Suppressor macrophage (primary cell): Measurements from ENCODE around the gene TMEM238.
"Not testable (repeated sequence)": the region's sequence is repeated elsewhere in the genome, so short reads cannot be mapped to it uniquely, and the experiment has no call there.

ENCODE experiments used
- DNase-seq, 4 experiments: peaks; one replicate each; pipeline ENCODE4 v3.0.0-alpha.2; 2020 to 2022

Gene TMEM238

DNA sequence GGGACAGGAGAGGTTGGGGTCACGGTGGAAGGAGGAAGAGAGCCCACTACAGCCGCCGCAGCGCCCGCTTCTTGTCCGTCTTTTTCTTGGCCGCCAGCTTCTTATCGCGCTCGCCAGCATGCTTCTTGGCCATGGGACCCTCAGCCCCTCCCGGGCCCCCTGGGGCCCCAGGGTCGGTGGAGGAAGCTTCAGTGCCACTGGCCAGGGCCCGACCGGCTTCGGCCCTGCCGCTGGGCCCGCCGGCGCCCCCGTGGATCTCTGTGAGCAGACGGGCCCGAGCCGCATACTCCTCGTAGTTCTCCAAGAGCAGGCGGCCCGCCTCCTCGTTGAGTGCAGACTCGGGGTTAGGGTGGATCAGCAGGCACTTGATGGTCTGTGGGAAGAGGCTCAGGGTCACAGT lies 17.3 kb upstream of the TMEM238 start:
- DNase-seq, result not testable (repeated sequence)

GRCh38 chr19:55400281-55401087 lies 16.4 kb upstream of the TMEM238 start:
- DNase-seq, result no peak

DNA sequence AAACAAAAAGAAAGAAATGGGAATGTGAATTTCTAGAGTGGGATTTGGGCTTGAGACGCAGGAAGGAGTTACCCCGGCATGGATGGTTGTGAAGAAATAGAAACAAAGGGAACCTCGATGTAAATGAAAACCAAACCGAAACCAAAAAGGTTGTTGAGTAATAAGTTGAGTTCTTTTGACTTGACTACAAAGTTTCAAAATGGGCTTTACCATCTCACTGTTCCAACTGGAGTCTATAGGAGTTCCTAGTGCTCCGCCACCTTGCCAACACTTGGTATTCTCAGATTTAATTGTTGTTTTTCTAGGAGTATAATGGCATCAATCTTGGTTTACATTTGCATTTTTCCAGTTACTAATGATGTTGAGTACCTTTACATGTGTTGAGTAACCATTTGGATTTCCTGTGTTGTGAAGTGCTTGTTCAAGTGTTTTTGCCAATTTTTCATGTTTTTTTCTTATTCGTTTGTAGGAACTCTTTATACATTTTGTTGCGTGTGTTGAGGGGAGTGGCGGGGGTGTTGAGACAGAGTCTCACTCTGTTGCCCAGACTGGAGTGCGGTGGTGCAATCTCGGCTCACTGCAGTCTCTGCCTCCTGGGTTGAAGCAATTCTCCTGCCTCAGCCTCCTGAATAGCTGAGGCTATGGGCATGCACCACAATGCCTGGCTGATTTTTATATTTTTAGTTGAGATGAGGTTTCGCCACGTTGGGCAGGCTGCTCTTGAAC lies 14.3 kb upstream of the TMEM238 start:
- DNase-seq, result peak in 3 of 4 experiments; percentile 46 to 58 (median 51)

- DNase-seq, result no peak
Observed at GRCh38 chr19:55392820-55393761, 9.0 kb upstream of the TMEM238 start.

DNA sequence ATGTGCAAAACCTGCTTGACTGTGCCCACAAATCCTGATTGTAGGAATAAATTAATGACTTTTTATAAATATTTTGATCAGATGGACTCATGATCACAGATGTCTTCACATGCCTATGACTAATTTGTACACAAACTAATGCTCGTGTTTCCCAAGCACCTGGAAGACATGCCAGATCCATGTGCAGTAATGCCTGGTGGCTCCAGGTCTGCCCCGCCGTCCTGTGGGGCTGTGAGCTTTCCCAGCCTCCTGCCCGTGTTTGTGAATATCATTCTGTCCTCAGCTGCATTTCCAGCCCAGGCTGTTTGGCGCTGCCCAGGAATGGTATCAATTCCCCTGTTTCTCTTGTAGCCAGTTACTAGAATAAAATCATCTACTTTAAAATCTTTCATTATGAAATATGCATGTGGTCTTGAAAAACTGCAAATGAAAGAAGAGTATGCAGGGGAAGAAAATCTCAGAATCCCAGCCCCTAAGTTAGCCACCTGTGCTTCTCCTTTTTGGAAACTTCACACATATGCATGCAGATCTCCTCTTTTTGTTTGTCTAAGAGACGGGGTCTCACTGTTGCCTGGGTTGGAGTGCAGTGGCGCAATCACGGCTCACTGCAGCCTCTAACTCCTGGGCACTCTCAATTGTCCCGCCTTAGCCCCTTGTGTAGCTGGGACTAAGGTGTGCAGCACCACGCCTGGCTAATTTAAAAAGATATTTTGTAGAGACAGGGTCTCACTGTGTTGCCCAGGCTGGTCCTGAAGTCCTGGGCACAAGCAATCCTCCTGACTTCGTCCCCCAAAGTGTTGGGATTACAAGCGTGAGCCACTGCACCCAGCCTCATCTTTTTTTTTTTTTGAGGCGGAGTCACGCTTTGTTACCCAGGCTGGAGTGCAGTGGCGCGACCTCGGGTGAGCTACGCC lies 7.9 kb upstream of the TMEM238 start:
- DNase-seq, result no peak

DNA sequence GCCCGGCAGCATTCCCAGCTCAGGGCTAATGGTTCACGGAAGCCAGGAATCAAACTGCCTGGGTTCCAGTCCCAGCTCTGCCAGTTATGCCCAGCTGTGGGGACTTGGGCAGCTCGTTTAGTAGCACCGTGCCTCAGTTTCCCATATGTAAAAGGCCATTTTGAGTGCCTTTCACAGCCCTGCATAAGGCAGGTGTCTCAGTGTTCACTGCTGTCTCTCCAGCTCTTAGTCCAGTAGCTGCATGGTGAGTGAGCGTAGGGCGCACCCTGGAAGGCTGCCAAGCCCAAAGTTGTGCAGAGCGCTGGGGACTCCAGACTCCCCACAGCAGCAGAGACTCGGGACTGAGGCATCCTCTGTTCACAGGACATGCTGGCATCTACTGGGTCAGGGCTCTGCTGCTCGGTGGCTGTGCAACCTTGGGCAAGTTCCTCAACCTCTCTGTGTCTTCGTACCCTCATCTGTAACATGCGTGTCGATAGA lies 7.1 kb upstream of the TMEM238 start:
- no peak for DNase-seq

GRCh38 chr19:55390461-55390880 lies 6.4 kb upstream of the TMEM238 start:
- DNase-seq, result no peak

DNA sequence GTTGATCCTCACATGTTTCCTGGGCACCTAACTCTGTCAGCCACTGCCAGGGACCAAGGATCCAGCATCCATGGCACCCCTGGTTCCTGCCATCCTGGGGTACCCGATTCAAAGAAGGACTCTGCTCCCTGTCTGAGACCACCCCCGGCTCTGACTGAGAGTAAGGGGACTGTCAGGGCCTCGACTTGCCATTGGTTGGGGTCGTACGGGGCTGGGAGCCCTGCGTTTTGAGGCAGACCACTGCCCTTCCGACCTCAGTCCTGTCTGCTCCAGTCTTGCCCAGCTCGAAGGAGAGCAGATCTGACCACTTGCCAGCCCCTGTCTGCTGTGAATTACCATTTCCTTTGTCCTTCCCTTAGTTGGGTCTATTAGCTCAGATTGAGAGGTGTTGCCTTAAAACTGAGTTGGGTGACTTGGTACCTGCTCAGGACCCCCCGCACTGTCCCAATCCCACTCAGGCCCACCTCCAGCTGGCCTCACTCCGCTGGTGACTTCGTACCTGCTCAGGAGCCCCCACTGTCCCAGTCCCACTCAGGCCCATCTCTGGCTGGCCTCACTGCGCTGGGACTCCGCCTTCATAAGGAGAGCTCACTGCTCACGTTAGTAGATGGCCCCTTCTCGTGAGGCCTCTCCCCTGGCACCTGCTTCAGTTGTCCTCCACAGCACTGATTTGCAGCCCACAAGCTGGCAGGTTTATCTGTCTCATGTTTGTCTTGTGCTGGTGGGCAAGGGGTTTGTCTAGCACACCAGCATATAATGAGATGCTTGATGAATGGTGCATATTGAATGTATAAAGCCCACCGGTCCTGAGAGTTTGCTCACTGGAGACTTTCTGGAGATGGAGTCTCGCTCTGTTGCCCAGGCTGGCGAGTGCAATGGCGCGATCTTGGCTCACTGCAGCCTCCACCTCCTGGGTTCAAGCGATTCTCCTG lies 5.6 kb upstream of the TMEM238 start:
- no peak for DNase-seq

GRCh38 chr19:55387736-55388497 lies 3.8 kb upstream of the TMEM238 start:
- no peak for DNase-seq

- peak in 3 of 4 experiments; percentile 17 to 42 (median 19) for DNase-seq
Observed at GRCh38 chr19:55386493-55386971, 2.4 kb upstream of the TMEM238 start.

- DNase-seq, result peak; percentile 99 to 100 (median 100)
Observed at GRCh38 chr19:55385724-55386492, 1.8 kb upstream of the TMEM238 start, which contains the start of gene RPL28. TSS of gene RPL28 (plus strand) at chr19:55385932. CDS start at chr19:55386358, 426 bp downstream.

DNA sequence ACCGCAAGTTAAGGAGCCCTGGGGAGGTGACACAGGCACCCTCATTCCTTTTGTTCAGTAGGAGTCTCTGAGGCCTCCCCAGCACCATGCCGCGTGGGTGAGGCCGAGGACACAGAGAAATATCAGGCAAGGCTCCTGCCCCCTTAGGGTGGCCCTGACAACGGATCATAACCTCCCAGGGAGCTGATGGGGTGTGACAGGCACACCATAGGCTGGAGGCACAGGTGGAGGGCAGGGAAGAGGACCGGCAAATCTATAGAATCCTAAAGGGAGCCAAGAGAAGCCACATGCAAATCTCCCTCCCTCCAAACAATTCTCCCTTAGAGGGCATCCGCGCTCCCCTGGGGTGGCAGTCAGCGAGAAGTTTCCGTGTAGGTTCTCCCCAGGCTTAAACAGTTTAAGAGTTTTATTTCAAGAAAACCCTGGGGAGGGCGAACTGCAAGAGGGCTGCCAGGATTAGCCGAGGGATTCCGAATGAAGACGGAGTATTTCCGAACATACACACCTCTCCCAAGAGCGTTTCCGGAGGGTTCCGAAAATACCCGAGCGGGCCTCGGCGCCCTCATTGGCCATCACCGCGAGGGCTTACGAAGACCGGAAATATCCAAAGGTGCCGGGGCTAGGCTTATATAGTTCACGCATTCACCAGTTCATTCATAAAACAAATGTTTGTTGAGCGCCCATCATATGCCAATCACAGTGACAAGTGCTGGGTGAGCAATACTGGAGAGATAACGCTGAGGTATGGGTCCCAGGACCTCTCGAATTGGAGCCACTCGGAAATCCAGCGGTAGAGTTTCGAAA lies 1.0 kb upstream of the TMEM238 start:
- peak; percentile 96 to 97 (median 96) for DNase-seq

DNA sequence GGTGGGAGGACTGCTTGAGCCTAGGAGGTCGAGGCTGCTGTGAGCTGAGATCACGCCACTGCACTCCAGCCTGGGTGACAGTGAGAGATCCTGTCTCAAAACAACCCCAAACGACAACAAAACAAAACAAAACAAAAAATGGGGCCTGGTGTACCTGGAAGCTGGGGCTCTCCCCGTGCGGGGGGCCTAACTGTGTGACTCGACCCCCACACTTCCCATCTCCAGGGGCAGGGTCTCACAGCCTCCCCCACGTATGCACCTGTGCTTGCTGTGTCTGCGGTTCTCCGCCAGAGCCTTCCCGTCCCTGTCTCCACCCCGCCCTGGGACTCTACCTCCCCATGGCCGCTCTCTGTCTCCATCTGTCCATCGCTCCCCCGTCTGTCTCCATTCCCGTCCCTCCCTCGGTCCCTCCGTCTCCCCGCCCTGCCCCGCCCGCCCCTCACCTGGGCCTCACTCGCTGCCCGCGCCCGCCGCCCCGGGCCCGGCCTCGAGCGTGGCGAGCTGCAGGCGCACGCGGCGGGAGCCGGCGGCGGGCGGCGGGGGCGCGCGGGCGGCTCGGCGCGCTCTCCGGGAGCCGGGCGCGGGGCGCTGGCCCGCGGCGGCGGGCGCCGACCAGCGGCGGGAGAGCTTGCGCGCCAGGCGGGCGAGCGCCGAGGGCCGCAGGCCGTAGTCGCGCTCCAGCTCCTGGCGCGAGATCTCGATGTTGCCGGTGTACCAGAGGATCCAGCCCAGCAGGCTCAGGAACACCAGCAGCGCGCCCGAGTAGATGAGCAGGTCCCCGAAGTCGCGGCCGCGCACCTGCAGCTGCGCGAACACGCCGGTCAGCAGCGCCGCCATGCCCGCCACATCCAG lies 587 bp downstream of the TMEM238 start:
- peak; percentile 61 to 90 (median 77) for DNase-seq

- no peak for DNase-seq
Observed at GRCh38 chr19:55382522-55383054, 1.5 kb downstream of the TMEM238 start.

DNA sequence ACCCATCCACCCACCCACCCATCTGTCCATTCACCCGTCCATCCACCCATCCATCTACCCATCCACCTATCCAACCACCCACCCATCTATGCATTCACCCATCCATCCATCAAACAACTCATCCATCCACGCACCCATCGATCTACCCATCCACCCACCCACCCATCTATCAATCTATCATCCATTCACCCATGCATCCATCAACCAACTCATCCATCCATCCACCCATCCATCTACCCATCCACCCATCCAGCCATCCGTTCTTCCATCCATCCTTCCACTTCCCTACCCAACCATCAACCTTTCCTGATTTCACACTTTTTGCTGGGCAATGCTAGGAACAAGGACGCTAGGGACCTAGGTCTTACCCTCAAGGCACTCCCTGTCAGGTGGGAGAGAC lies 2.1 kb downstream of the TMEM238 start:
- no peak for DNase-seq

- no peak for DNase-seq
Observed at GRCh38 chr19:55379174-55379573, 4.9 kb downstream of the TMEM238 start.
